HCT116 (cell line): ENCODE data around the gene TMEM178B. TPM values are rescaled to one million over a fixed set of nuclear protein-coding genes. Genes with fewer than 3 reads are reported as not detected.

Experiments
- ATAC-seq: fragments of 200-7000 bp; cut with Tn5 transposase; 2 replicates; pipeline ENCODE4 v1.9.1; 2020; ENCODE audit warnings: mild to moderate bottlenecking, moderate library complexity
- BruUV-seq: library from RNA; stranded (reverse); fragments of 400-500 nt; replicated peaks from 2 replicates; lab custom pipeline; 2021; lab: Mats Ljungman, UMichigan
- CTCF ChIA-PET: fragments of 300-600 bp; sonication (Branson Sonifier 250); formaldehyde crosslinking; loops from one replicate; lab custom pipeline; 2021; ENCODE audit warnings: antibody characterized with exemption; lab: Charles Lee
- POLR2A ChIA-PET: fragments of 300-600, 350-600 bp; sonication (Branson Sonifier 250); formaldehyde crosslinking; loops from one replicate; lab custom pipeline; 2021; ENCODE audit warnings: antibody characterized with exemption; lab: Charles Lee
- RAD21 ChIA-PET, 2 experiments: fragments of 300-600 bp; sonication (Branson Sonifier 250); formaldehyde crosslinking; loops; one replicate each; lab custom pipeline; 2023; ENCODE audit warnings: low total read pairs in 2 of 2; ENCODE audit not compliant: uncharacterized antibody in 2 of 2, unreplicated experiment in 2 of 2, low non-redundant PET in 1 of 2; lab: Charles Lee
- DNase-seq: peaks from one replicate; pipeline ENCODE4 v3.0.0-alpha.2; 2010; ENCODE audit warnings: low read depth, low spot score
- H2AFZ ChIP-seq: fragments of 200-600 bp; shearing (Covaris generic), sonication (generic); 2 replicates; pipeline ENCODE4 v1.6.1; 2017; ENCODE audit warnings: low read depth, mixed run types, mixed read lengths, antibody characterized with exemption, low read length; ENCODE audit not compliant: poor library complexity, severe bottlenecking
- H3K27ac ChIP-seq: 2 replicates; pipeline ENCODE4 v1.5.1; 2012; ENCODE audit warnings: low read depth, low read length
- H3K27me3 ChIP-seq: fragments of 200-600 bp; sonication (generic); 2 replicates; pipeline ENCODE4 v1.6.1; 2016; ENCODE audit warnings: mixed run types, low read length, mixed read lengths; ENCODE audit not compliant: insufficient read depth
- H3K36me3 ChIP-seq, 2 experiments: fragments of 200-500 bp in 1 of 2; fragments of 200-600 bp in 1 of 2; sonication (Bioruptor generic) in 1 of 2; sonication (generic) in 1 of 2; 2 replicates each; pipeline versions ENCODE4 v1.5.1 to v1.6.1; 2014 to 2016; ENCODE audit warnings: low read length in 2 of 2, inconsistent platforms in 1 of 2, mixed read lengths in 1 of 2, mixed run types in 1 of 2; ENCODE audit not compliant: insufficient read depth in 2 of 2, control insufficient read depth in 1 of 2
- H3K4me1 ChIP-seq, 2 experiments: fragments of 200-600 bp in 1 of 2; sonication (generic) in 1 of 2; 2 replicates each; pipeline versions ENCODE4 v1.5.1 to v1.6.1; 2012 to 2017; ENCODE audit warnings: low read length in 2 of 2, inconsistent platforms in 1 of 2, mild to moderate bottlenecking in 1 of 2, mixed read lengths in 1 of 2, mixed run types in 1 of 2, moderate library complexity in 1 of 2; ENCODE audit not compliant: insufficient read depth in 2 of 2, control insufficient read depth in 1 of 2
- H3K4me2 ChIP-seq: fragments of 200-600 bp; sonication (generic); 2 replicates; pipeline ENCODE4 v1.6.1; 2017; ENCODE audit warnings: mixed run types, low read length, mixed read lengths
- H3K4me3 ChIP-seq, 2 experiments: fragments of 200-600 bp in 1 of 2; sonication (generic) in 1 of 2; replicated peaks in 1 of 2; 2 replicates each; pipeline ENCODE4 v1.5.1; 2011 to 2016; ENCODE audit warnings: low read length in 2 of 2, control low read depth in 1 of 2, low read depth in 1 of 2, mild to moderate bottlenecking in 1 of 2, mixed read lengths in 1 of 2, mixed run types in 1 of 2
- H3K79me2 ChIP-seq: fragments of 200-600 bp; sonication (generic); 2 replicates; pipeline ENCODE4 v1.6.1; 2017; ENCODE audit warnings: mild to moderate bottlenecking, mixed run types, low read length, moderate library complexity, mixed read lengths; ENCODE audit not compliant: insufficient read depth
- H3K9ac ChIP-seq: fragments of 200-600 bp; sonication (generic); 2 replicates; pipeline ENCODE4 v1.6.1; 2016; ENCODE audit warnings: low read length, mixed read lengths
- H3K9me2 ChIP-seq: fragments of 200-600 bp; sonication (generic), shearing (Covaris generic); 2 replicates; pipeline ENCODE4 v1.6.1; 2017; ENCODE audit warnings: mixed run types, mild to moderate bottlenecking, moderate library complexity; ENCODE audit not compliant: insufficient read depth
- H3K9me3 ChIP-seq, 2 experiments: fragments of 200-500 bp in 1 of 2; fragments of 200-600 bp in 1 of 2; sonication (Bioruptor generic) in 1 of 2; sonication (generic) in 1 of 2; 2 replicates each; pipeline ENCODE4 v1.6.1; 2014 to 2017; ENCODE audit warnings: low read length in 2 of 2, mixed read lengths in 2 of 2, inconsistent platforms in 1 of 2, low read depth in 1 of 2, mild to moderate bottlenecking in 1 of 2, mixed run types in 1 of 2, moderate library complexity in 1 of 2; ENCODE audit not compliant: control insufficient read depth in 1 of 2, insufficient read depth in 1 of 2
- H4K20me1 ChIP-seq: fragments of 200-600 bp; sonication (generic), shearing (Covaris generic); 2 replicates; pipeline ENCODE4 v1.6.1; 2017; ENCODE audit warnings: mixed run types, mild to moderate bottlenecking, moderate library complexity; ENCODE audit not compliant: insufficient read depth
- CTCF ChIP-seq, 3 experiments: fragments of 200-600 bp in 1 of 3; sonication (generic) in 1 of 3; IDR thresholded peaks in 2 of 3; conservative IDR thresholded peaks in 1 of 3; 2 replicates each; pipeline ENCODE4 v1.5.1; 2012 to 2017; ENCODE audit warnings: low read depth in 2 of 3, low read length in 2 of 3, antibody characterized with exemption in 1 of 3, borderline replicate concordance in 1 of 3, control low read depth in 1 of 3, mild to moderate bottlenecking in 1 of 3, mixed read lengths in 1 of 3, mixed run types in 1 of 3, moderate library complexity in 1 of 3; ENCODE audit not compliant: insufficient read depth in 1 of 3
- EGR1 ChIP-seq: IDR thresholded peaks from 2 replicates; pipeline ENCODE4 v1.6.1; 2012; ENCODE audit warnings: low read depth
- ELF1 ChIP-seq: IDR thresholded peaks from 2 replicates; pipeline ENCODE4 v1.6.1; 2012; ENCODE audit warnings: low read depth, borderline replicate concordance
- JUND ChIP-seq: IDR thresholded peaks from 2 replicates; pipeline ENCODE4 v1.6.1; 2012
- POLR2A ChIP-seq: IDR thresholded peaks from 2 replicates; pipeline ENCODE4 v1.7.0; 2011; ENCODE audit warnings: borderline replicate concordance; ENCODE audit not compliant: insufficient read depth, insufficient read length; ENCODE audit errors: extremely low read depth
- SIN3A ChIP-seq: IDR thresholded peaks from 2 replicates; pipeline ENCODE4 v1.6.1; 2012; ENCODE audit warnings: low read depth
- ZBTB33 ChIP-seq: IDR thresholded peaks from 2 replicates; pipeline ENCODE4 v1.6.1; 2011; ENCODE audit warnings: mild to moderate bottlenecking, low read length, moderate library complexity; ENCODE audit not compliant: insufficient replicate concordance; ENCODE audit errors: extremely low read depth
- intact Hi-C: fragments of 100-400 bp; cut with micrococcal nuclease; formaldehyde crosslinking; loops from 2 replicates; pipeline ENCODE4 v1.10.0; 2022
- total RNA-seq: library from RNA; stranded (reverse); gene quantifications from one replicate; pipeline ENCODE4 v1.2.1, GENCODE V29; 2021; ENCODE audit not compliant: unreplicated experiment
- TF ChIP-seq, protein P1 (sequence below): IDR thresholded peaks from 2 replicates; pipeline ENCODE4 v1.6.1; 2012
- TF ChIP-seq, protein P2 (sequence below): IDR thresholded peaks from 2 replicates; pipeline ENCODE4 v1.6.1; 2012

The TMEM178B gene
- total RNA-seq, 1 experiment from 2014 or later: 0.02 TPM

GRCh38 chr7:141439776-141440175 is 365.9 kb downstream of the TMEM178B start:
- ChIA-PET CTCF (no interaction called here), POLR2A (no interaction called here), RAD21 (no interaction called here)
- no peak overlapping the region for H3K27ac ChIP-seq
- H3K9me3 ChIP-seq: no peaks in the 10 kb centered on the region
- ATAC-seq: no peak
- H3K36me3 ChIP-seq: no peaks in the 10 kb centered on the region
- TF ChIP-seq, protein P1, sequence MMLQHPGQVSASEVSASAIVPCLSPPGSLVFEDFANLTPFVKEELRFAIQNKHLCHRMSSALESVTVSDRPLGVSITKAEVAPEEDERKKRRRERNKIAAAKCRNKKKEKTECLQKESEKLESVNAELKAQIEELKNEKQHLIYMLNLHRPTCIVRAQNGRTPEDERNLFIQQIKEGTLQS: no peak
- TF ChIP-seq ZBTB33 (no peak), ELF1 (no peak), SIN3A (no peak), JUND (no peak), EGR1 (no peak), POLR2A (no peak), CTCF (IDR thresholded peaks at IDR 0.05 in 2 of 3, conservative IDR thresholded peaks at IDR 0.05 in 1 of 3; ENCODE audit: borderline replicate concordance in 1 of 3, insufficient read depth in 1 of 3, low read depth in 2 of 3, low read length in 2 of 3) (no peak)
- TF ChIP-seq, protein P2, sequence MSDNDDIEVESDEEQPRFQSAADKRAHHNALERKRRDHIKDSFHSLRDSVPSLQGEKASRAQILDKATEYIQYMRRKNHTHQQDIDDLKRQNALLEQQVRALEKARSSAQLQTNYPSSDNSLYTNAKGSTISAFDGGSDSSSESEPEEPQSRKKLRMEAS: no peak
- no peaks in the 10 kb centered on the region for H3K9me2 ChIP-seq
- peaks cover 42% of the 10 kb centered on the region for H3K27me3 ChIP-seq
- no peak overlapping the region for H3K9ac ChIP-seq
- H3K79me2 ChIP-seq: no peaks in the 10 kb centered on the region
- no peaks in the 10 kb centered on the region for H3K4me1 ChIP-seq
- no peak overlapping the region for H3K4me2 ChIP-seq
- no TSS peak for BruUV-seq
- H4K20me1 ChIP-seq: no peaks in the 10 kb centered on the region
- no peak overlapping the region for H2AFZ ChIP-seq
- H3K4me3 ChIP-seq: no peak overlapping the region
- DNase-seq: no peak
- intact Hi-C loops: no loop called here
